ENCODE data around the gene SLC35C1.
"Not testable (repeated sequence)": the region's sequence is repeated elsewhere in the genome, so short reads cannot be mapped to it uniquely, and the experiment has no call there.

Gene SLC35C1

GRCh38 chr11:45811109-45811435, 6.1 kb downstream of the SLC35C1 start:
- no peak for DNase-seq (ENCODE audit: low read depth)

GRCh38 chr11:45811571-45812290, 6.8 kb downstream of the SLC35C1 start:
- DNase-seq (ENCODE audit: low read depth): no peak

- no peak for DNase-seq (ENCODE audit: low read depth)
Observed at GRCh38 chr11:45812581-45813548, 7.9 kb downstream of the SLC35C1 start.

- DNase-seq (ENCODE audit: low read depth): no peak
Observed at GRCh38 chr11:45815747-45816146, 10.8 kb downstream of the SLC35C1 start.

GRCh38 chr11:45816614-45817013, 11.7 kb downstream of the SLC35C1 start:
- no peak for DNase-seq (ENCODE audit: low read depth)

- DNase-seq (ENCODE audit: low read depth): no peak
Observed at GRCh38 chr11:45817191-45817590, 12.2 kb downstream of the SLC35C1 start.

GRCh38 chr11:45818961-45819605, 14.1 kb downstream of the SLC35C1 start:
- DNase-seq (ENCODE audit: low read depth): no peak

- no peak for DNase-seq (ENCODE audit: low read depth)
Observed at GRCh38 chr11:45820211-45820857, 15.4 kb downstream of the SLC35C1 start.

GRCh38 chr11:45826492-45826891, 21.5 kb downstream of the SLC35C1 start:
- DNase-seq (ENCODE audit: low read depth): not testable (repeated sequence)

GRCh38 chr11:45827123-45827522, 22.2 kb downstream of the SLC35C1 start:
- DNase-seq (ENCODE audit: low read depth): no peak

GRCh38 chr11:45828996-45829395, 24.0 kb downstream of the SLC35C1 start:
- DNase-seq (ENCODE audit: low read depth): no peak

GRCh38 chr11:45830596-45830995, 25.6 kb downstream of the SLC35C1 start:
- DNase-seq (ENCODE audit: low read depth): no peak

- DNase-seq (ENCODE audit: low read depth): no peak
Observed at GRCh38 chr11:45832811-45833441, 28.0 kb downstream of the SLC35C1 start.

GRCh38 chr11:45833761-45834160, 28.8 kb downstream of the SLC35C1 start:
- DNase-seq (ENCODE audit: low read depth): no peak

- DNase-seq (ENCODE audit: low read depth): no peak
Observed at GRCh38 chr11:45834298-45834756, 29.4 kb downstream of the SLC35C1 start.

- DNase-seq (ENCODE audit: low read depth): no peak
Observed at GRCh38 chr11:45839204-45839603, 34.3 kb downstream of the SLC35C1 start.

GRCh38 chr11:45840251-45840650, 35.3 kb downstream of the SLC35C1 start:
- DNase-seq (ENCODE audit: low read depth): not testable (repeated sequence)

GRCh38 chr11:45843158-45843924, 38.4 kb downstream of the SLC35C1 start:
- peak; percentile 59 for DNase-seq (ENCODE audit: low read depth)

GRCh38 chr11:45844822-45845578, 40.1 kb downstream of the SLC35C1 start:
- DNase-seq (ENCODE audit: low read depth): no peak

- no peak for DNase-seq (ENCODE audit: low read depth)
Observed at GRCh38 chr11:45846174-45846675, 41.3 kb downstream of the SLC35C1 start.
